HG02943 (cell line): ENCODE results near the gene RIF1.

Source experiments
- ATAC-seq: cut with Tn5 transposase; IDR thresholded peaks from one replicate; pipeline ENCODE4 v1.9.1; 2021; ENCODE audit warnings: mild to moderate bottlenecking, low read depth, moderate library complexity; ENCODE audit not compliant: unreplicated experiment

RIF1 gene

GRCh38 chr2:151518802-151519201, 109.1 kb downstream of the RIF1 start:
- ATAC-seq = no peak

- no peak for ATAC-seq
Measured at GRCh38 chr2:151520976-151521375, 111.3 kb downstream of the RIF1 start.

- ATAC-seq = no peak
Measured at GRCh38 chr2:151522556-151522955, 112.9 kb downstream of the RIF1 start.

- ATAC-seq = no peak
Measured at GRCh38 chr2:151523850-151524249, 114.1 kb downstream of the RIF1 start.

- no peak for ATAC-seq
Measured at GRCh38 chr2:151525821-151526373, 116.2 kb downstream of the RIF1 start.

GRCh38 chr2:151526572-151527090, 116.9 kb downstream of the RIF1 start:
- no peak for ATAC-seq
